HEK293 (cell line): ENCODE results near the gene LINS1.

Source experiments
- CTCF ChIA-PET: fragments of 350-600 bp; formaldehyde crosslinking; extraction: SDS; loops from one replicate; lab custom pipeline; 2021; ENCODE audit warnings: antibody characterized with exemption; lab: Yijun Ruan, JAX
- POLR2A ChIA-PET: fragments of 300-600 bp; formaldehyde crosslinking; extraction: SDS; loops from one replicate; lab custom pipeline; 2020; ENCODE audit warnings: antibody characterized with exemption, inconsistent platforms; lab: Yijun Ruan, JAX
- H3K27ac ChIP-seq: fragments of 200-500 bp; sonication (Bioruptor generic); 2 replicates; pipeline ENCODE4 v1.5.1; 2014; ENCODE audit warnings: low read depth, low read length, control low read depth, inconsistent platforms; ENCODE audit errors: extremely low read depth
- H3K36me3 ChIP-seq, 2 experiments: fragments of 200-500 bp in 1 of 2; sonication (Bioruptor generic) in 1 of 2; 1 replicate in 1 of 2; 2 replicates in 1 of 2; pipeline ENCODE4 v1.5.1; 2014 to 2017; ENCODE audit warnings: inconsistent platforms in 2 of 2, low read length in 2 of 2; ENCODE audit not compliant: control insufficient read depth in 2 of 2, insufficient read depth in 1 of 2
- H3K4me1 ChIP-seq: fragments of 200-500 bp; sonication (Bioruptor generic); 2 replicates; pipeline ENCODE4 v1.5.1; 2014; ENCODE audit warnings: mild to moderate bottlenecking, low read length, inconsistent platforms; ENCODE audit not compliant: control insufficient read depth, insufficient read depth
- H3K4me3 ChIP-seq: 2 replicates; pipeline ENCODE4 v1.5.1; 2011; ENCODE audit warnings: low read depth, mild to moderate bottlenecking, control low read depth, low read length, moderate library complexity
- H3K9me3 ChIP-seq: fragments of 200-500 bp; sonication (Bioruptor generic); 2 replicates; pipeline ENCODE4 v1.5.1; 2014; ENCODE audit warnings: low read depth, low read length, inconsistent platforms; ENCODE audit not compliant: control insufficient read depth, insufficient read depth
- GLI2 ChIP-seq: fragments of 450-650 bp; formaldehyde crosslinking; IDR thresholded peaks from 2 replicates; pipeline ENCODE4; 2017; ENCODE audit warnings: missing biosample characterization, missing genetic modification characterization, low read depth, borderline replicate concordance
- KLF16 ChIP-seq: fragments of 450-650 bp; formaldehyde crosslinking; IDR thresholded peaks from 2 replicates; pipeline ENCODE4 v1.5.1; 2017; ENCODE audit warnings: missing biosample characterization, missing genetic modification characterization
- OVOL3 ChIP-seq: fragments of 450-650 bp; formaldehyde crosslinking; IDR thresholded peaks from 2 replicates; pipeline ENCODE4 v1.5.1; 2016; ENCODE audit warnings: missing biosample characterization, missing genetic modification characterization
- ZNF140 ChIP-seq: fragments of 450-650 bp; formaldehyde crosslinking; IDR thresholded peaks from 2 replicates; pipeline ENCODE4 v1.5.1; 2016; ENCODE audit warnings: missing biosample characterization, missing genetic modification characterization
- ZNF155 ChIP-seq: fragments of 450-650 bp; formaldehyde crosslinking; IDR thresholded peaks from 2 replicates; pipeline ENCODE4 v1.5.1; 2016; ENCODE audit warnings: missing biosample characterization, missing genetic modification characterization
- ZNF174 ChIP-seq: fragments of 450-650 bp; formaldehyde crosslinking; IDR thresholded peaks from 2 replicates; pipeline ENCODE4 v1.5.0; 2017; ENCODE audit warnings: missing biosample characterization, mild to moderate bottlenecking, missing genetic modification characterization
- ZNF202 ChIP-seq: fragments of 450-650 bp; formaldehyde crosslinking; IDR thresholded peaks from 2 replicates; pipeline ENCODE4 v1.5.1; 2016; ENCODE audit warnings: missing biosample characterization, missing genetic modification characterization, borderline replicate concordance
- ZNF292 ChIP-seq: fragments of 450-650 bp; formaldehyde crosslinking; IDR thresholded peaks from 2 replicates; pipeline ENCODE4 v1.5.1; 2016; ENCODE audit warnings: low read depth, missing biosample characterization, missing genetic modification characterization, borderline replicate concordance
- ZNF302 ChIP-seq: fragments of 450-650 bp; formaldehyde crosslinking; IDR thresholded peaks from 2 replicates; pipeline ENCODE4 v1.5.1; 2016; ENCODE audit warnings: missing biosample characterization, missing genetic modification characterization, low read depth
- ZNF324 ChIP-seq: fragments of 450-650 bp; formaldehyde crosslinking; IDR thresholded peaks from 2 replicates; pipeline ENCODE4 v1.5.1; 2016; ENCODE audit warnings: missing biosample characterization, missing genetic modification characterization
- ZNF354C ChIP-seq: fragments of 450-650 bp; formaldehyde crosslinking; IDR thresholded peaks from 2 replicates; pipeline ENCODE4 v1.5.1; 2016; ENCODE audit warnings: missing biosample characterization, missing genetic modification characterization, low read depth, borderline replicate concordance
- ZNF473 ChIP-seq: fragments of 450-650 bp; formaldehyde crosslinking; IDR thresholded peaks from 2 replicates; pipeline ENCODE4 v1.5.1; 2017; ENCODE audit warnings: missing biosample characterization, missing genetic modification characterization
- ZNF530 ChIP-seq: fragments of 450-650 bp; formaldehyde crosslinking; IDR thresholded peaks from 2 replicates; pipeline ENCODE4 v1.5.1; 2016; ENCODE audit warnings: low read depth, missing biosample characterization, missing genetic modification characterization
- ZNF585B ChIP-seq: fragments of 450-650 bp; formaldehyde crosslinking; IDR thresholded peaks from 2 replicates; pipeline ENCODE4 v1.5.1; 2016; ENCODE audit warnings: missing biosample characterization, missing genetic modification characterization
- ZNF610 ChIP-seq: fragments of 450-650 bp; formaldehyde crosslinking; IDR thresholded peaks from 2 replicates; pipeline ENCODE4 v1.5.1; 2016; ENCODE audit warnings: missing biosample characterization, missing genetic modification characterization, borderline replicate concordance
- ZNF654 ChIP-seq: fragments of 450-650 bp; formaldehyde crosslinking; IDR thresholded peaks from 2 replicates; pipeline ENCODE4 v1.5.1; 2016; ENCODE audit warnings: low read depth, missing biosample characterization, missing genetic modification characterization
- ZNF660 ChIP-seq: fragments of 450-650 bp; IDR thresholded peaks from 2 replicates; pipeline ENCODE4 v1.5.1; 2018; ENCODE audit warnings: missing biosample characterization, mild to moderate bottlenecking, missing genetic modification characterization
- ZNF837 ChIP-seq: fragments of 450-650 bp; formaldehyde crosslinking; IDR thresholded peaks from 2 replicates; pipeline ENCODE4 v1.5.1; 2016; ENCODE audit warnings: missing biosample characterization, missing genetic modification characterization
- TF ChIP-seq, protein P1 (sequence below): fragments of 450-650 bp; formaldehyde crosslinking; IDR thresholded peaks from 2 replicates; pipeline ENCODE4 v1.5.1; 2016; ENCODE audit warnings: missing biosample characterization, missing genetic modification characterization
- TF ChIP-seq, protein P2 (sequence below): fragments of 450-650 bp; formaldehyde crosslinking; IDR thresholded peaks from 2 replicates; pipeline ENCODE4 v1.5.1; 2016; ENCODE audit warnings: missing biosample characterization, missing genetic modification characterization
- TF ChIP-seq, protein P3 (sequence below): sonication (generic); formaldehyde crosslinking; IDR thresholded peaks from 2 replicates; pipeline ENCODE4 v1.8.1; 2022; ENCODE audit warnings: mild to moderate bottlenecking, moderate library complexity, missing genetic modification reagents
- TF ChIP-seq, protein P4 (sequence below): fragments of 450-650 bp; formaldehyde crosslinking; conservative IDR thresholded peaks from 2 replicates; pipeline ENCODE4 v1.5.1; 2016; ENCODE audit warnings: low read depth, missing biosample characterization, missing genetic modification characterization
- TF ChIP-seq, protein P5 (sequence below): fragments of 450-650 bp; formaldehyde crosslinking; IDR thresholded peaks from 2 replicates; pipeline ENCODE4 v1.5.1; 2016; ENCODE audit warnings: missing biosample characterization, missing genetic modification characterization
- TF ChIP-seq, protein P6 (sequence below): fragments of 450-650 bp; formaldehyde crosslinking; IDR thresholded peaks from 2 replicates; pipeline ENCODE4 v1.5.1; 2016; ENCODE audit warnings: missing biosample characterization, missing genetic modification characterization

LINS1 gene

DNA sequence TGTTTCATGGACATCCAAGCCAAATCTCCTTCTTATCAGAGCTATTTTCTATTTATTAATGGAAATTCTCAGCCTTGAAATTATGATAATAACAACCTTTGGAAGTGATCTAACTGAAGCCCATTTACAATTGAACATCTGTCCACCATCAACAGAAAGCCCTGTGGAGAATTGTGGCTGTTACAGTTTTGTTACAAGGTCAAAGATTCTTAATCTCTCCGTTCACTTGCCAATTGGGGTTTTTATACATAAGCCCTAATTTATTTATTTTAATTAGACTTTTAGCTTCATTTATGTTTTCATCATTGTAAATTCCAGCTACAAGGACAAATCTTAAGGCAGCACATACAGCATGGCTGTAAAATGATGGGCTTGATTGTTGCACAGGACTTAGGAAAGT lies 76.5 kb downstream of the LINS1 start:
- Histone ChIP-seq H3K27ac (no peak overlapping the region), H3K9me3 (no peaks in the 10 kb centered on the region), H3K4me1 (no peaks in the 10 kb centered on the region), H3K36me3 (no peaks in the 10 kb centered on the region), H3K4me3 (no peak overlapping the region)
- ChIA-PET CTCF (interaction anchor here (0.6 kb wide), 1 partner anchor 149 kb away, joined by 5 read pairs; no protein-coding TSS in a partner anchor), POLR2A (no interaction called here)
- no peak for TF ChIP-seq OVOL3
- no peak for TF ChIP-seq KLF16 (tag by site-specific recombination)
- TF ChIP-seq ZNF660 (tag by site-specific recombination), result no peak
- TF ChIP-seq, protein P1, sequence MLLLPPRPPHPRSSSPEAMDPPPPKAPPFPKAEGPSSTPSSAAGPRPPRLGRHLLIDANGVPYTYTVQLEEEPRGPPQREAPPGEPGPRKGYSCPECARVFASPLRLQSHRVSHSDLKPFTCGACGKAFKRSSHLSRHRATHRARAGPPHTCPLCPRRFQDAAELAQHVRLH (tag by site-specific recombination), result no peak
- no peak for TF ChIP-seq ZNF610 (tag by site-specific recombination)
- no peak for TF ChIP-seq ZNF837 (tag by site-specific recombination)
- TF ChIP-seq, protein P2, sequence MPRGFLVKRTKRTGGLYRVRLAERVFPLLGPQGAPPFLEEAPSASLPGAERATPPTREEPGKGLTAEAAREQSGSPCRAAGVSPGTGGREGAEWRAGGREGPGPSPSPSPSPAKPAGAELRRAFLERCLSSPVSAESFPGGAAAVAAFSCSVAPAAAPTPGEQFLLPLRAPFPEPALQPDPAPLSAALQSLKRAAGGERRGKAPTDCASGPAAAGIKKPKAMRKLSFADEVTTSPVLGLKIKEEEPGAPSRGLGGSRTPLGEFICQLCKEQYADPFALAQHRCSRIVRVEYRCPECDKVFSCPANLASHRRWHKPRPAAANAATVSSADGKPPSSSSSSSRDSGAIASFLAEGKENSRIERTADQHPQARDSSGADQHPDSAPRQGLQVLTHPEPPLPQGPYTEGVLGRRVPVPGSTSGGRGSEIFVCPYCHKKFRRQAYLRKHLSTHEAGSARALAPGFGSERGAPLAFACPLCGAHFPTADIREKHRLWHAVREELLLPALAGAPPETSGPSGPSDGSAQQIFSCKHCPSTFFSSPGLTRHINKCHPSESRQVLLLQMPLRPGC (tag by site-specific recombination), result no peak
- no peak for TF ChIP-seq GLI2 (tag by site-specific recombination)
- no peak for TF ChIP-seq ZNF202 (tag by site-specific recombination)
- no peak for TF ChIP-seq ZNF155
- TF ChIP-seq ZNF174, result no peak

DNA sequence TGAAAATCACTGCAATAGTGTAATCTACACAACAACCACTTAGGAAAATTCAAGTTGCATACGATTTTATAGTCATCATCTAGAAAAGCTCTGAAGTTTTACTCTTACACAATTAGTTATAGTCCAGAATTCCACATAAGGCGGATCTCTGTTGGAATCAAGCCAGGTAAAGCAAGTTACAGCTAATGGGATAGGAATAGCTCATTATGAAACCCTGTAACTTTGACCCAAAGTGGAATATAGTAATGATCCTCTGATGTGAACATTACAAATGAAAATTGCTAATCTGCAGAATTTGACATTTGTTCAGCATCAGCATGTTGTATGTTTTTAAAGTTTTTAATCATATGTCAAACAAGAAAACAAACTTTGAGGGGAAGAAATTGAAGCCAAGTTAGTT lies 77.7 kb downstream of the LINS1 start:
- no peak overlapping the region for H3K4me3 ChIP-seq
- CTCF ChIA-PET, result no interaction called here
- H3K9me3 ChIP-seq, result no peaks in the 10 kb centered on the region
- POLR2A ChIA-PET, result no interaction called here
- no peaks in the 10 kb centered on the region for H3K36me3 ChIP-seq
- H3K4me1 ChIP-seq, result no peaks in the 10 kb centered on the region
- H3K27ac ChIP-seq, result no peak overlapping the region
- TF ChIP-seq ZNF324 (tag by site-specific recombination) (no peak), ZNF140 (tag by site-specific recombination) (no peak), ZNF302 (no peak)
- TF ChIP-seq, protein P3, sequence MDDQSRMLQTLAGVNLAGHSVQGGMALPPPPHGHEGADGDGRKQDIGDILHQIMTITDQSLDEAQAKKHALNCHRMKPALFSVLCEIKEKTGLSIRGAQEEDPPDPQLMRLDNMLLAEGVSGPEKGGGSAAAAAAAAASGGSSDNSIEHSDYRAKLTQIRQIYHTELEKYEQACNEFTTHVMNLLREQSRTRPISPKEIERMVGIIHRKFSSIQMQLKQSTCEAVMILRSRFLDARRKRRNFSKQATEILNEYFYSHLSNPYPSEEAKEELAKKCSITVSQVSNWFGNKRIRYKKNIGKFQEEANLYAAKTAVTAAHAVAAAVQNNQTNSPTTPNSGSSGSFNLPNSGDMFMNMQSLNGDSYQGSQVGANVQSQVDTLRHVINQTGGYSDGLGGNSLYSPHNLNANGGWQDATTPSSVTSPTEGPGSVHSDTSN, result no peak
- TF ChIP-seq, protein P4, sequence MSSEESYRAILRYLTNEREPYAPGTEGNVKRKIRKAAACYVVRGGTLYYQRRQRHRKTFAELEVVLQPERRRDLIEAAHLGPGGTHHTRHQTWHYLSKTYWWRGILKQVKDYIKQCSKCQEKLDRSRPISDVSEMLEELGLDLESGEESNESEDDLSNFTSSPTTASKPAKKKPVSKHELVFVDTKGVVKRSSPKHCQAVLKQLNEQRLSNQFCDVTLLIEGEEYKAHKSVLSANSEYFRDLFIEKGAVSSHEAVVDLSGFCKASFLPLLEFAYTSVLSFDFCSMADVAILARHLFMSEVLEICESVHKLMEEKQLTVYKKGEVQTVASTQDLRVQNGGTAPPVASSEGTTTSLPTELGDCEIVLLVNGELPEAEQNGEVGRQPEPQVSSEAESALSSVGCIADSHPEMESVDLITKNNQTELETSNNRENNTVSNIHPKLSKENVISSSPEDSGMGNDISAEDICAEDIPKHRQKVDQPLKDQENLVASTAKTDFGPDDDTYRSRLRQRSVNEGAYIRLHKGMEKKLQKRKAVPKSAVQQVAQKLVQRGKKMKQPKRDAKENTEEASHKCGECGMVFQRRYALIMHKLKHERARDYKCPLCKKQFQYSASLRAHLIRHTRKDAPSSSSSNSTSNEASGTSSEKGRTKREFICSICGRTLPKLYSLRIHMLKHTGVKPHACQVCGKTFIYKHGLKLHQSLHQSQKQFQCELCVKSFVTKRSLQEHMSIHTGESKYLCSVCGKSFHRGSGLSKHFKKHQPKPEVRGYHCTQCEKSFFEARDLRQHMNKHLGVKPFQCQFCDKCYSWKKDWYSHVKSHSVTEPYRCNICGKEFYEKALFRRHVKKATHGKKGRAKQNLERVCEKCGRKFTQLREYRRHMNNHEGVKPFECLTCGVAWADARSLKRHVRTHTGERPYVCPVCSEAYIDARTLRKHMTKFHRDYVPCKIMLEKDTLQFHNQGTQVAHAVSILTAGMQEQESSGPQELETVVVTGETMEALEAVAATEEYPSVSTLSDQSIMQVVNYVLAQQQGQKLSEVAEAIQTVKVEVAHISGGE (tag by site-specific recombination), result no peak
- TF ChIP-seq, all 188 proteins: peak for 0

DNA sequence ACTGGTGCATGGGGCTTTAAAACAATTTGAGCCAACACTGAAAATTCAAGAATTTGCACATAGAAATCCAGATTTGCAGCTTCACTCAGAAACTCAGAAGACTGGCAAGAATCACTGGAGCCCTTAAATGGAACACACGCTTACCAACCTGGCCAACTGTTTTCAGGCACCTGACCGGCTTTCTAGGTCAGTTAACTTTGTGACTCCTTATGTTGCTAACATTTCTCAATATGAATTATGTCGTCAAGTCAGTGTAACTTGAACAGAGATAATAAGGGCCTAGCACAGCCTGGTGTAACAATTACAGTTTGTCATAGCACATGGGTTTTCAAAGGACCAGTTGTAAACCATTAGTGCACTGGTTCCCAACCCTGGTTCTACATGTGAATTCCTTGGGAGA lies 80.1 kb downstream of the LINS1 start:
- POLR2A ChIA-PET, result no interaction called here
- Histone ChIP-seq H3K9me3 (no peaks in the 10 kb centered on the region), H3K27ac (no peak overlapping the region), H3K4me1 (no peaks in the 10 kb centered on the region), H3K36me3 (no peaks in the 10 kb centered on the region), H3K4me3 (no peak overlapping the region)
- CTCF ChIA-PET, result interaction anchor here (1.1 kb wide), 1 partner anchor 485 kb away, joined by 3 read pairs; no protein-coding TSS in a partner anchor
- TF ChIP-seq, protein P5, sequence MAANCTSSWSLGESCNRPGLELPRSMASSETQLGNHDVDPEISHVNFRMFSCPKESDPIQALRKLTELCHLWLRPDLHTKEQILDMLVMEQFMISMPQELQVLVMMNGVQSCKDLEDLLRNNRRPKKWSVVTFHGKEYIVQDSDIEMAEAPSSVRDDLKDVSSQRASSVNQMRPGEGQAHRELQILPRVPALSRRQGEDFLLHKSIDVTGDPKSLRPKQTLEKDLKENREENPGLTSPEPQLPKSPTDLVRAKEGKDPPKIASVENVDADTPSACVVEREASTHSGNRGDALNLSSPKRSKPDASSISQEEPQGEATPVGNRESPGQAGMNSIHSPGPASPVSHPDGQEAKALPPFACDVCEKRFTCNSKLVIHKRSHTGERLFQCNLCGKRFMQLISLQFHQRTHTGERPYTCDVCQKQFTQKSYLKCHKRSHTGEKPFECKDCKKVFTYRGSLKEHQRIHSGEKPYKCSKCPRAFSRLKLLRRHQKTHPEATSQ (tag by site-specific recombination), result no peak
- TF ChIP-seq ZNF530 (no peak), ZNF324 (tag by site-specific recombination) (no peak), ZNF292 (tag by site-specific recombination) (no peak), ZNF654 (tag by site-specific recombination) (no peak), ZNF473 (tag by site-specific recombination) (no peak), ZNF354C (tag by site-specific recombination) (no peak), ZNF585B (tag by site-specific recombination) (no peak)
- TF ChIP-seq, protein P6, sequence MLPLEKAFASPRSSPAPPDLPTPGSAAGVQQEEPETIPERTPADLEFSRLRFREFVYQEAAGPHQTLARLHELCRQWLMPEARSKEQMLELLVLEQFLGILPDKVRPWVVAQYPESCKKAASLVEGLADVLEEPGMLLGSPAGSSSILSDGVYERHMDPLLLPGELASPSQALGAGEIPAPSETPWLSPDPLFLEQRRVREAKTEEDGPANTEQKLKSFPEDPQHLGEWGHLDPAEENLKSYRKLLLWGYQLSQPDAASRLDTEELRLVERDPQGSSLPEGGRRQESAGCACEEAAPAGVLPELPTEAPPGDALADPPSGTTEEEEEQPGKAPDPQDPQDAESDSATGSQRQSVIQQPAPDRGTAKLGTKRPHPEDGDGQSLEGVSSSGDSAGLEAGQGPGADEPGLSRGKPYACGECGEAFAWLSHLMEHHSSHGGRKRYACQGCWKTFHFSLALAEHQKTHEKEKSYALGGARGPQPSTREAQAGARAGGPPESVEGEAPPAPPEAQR (tag by site-specific recombination), result no peak
